HepG2 (cell line): ENCODE measurements around the gene WDR93. TPM values are rescaled to one million over a fixed set of nuclear protein-coding genes. Genes with fewer than 3 reads are reported as not detected.

Experiments
- AKAP8 ChIP-seq: sonication (generic); formaldehyde crosslinking; IDR thresholded peaks from 2 replicates; pipeline ENCODE4 v1.5.1; 2020; ENCODE audit warnings: mild to moderate bottlenecking, missing genetic modification reagents
- BCLAF1 ChIP-seq: fragments of 450-650 bp; IDR thresholded peaks from 2 replicates; pipeline ENCODE4 v1.6.1; 2017; ENCODE audit warnings: mild to moderate bottlenecking
- CBX5 ChIP-seq: sonication (generic); formaldehyde crosslinking; IDR thresholded peaks from 2 replicates; pipeline ENCODE4 v1.4.0; 2020; ENCODE audit warnings: missing genetic modification reagents, borderline replicate concordance
- CHD2 ChIP-seq: IDR thresholded peaks from 2 replicates; pipeline ENCODE4 v1.6.1; 2011; ENCODE audit warnings: low read depth, low read length, improper control_type of control experiment
- ELF3 ChIP-seq: IDR thresholded peaks from 2 replicates; pipeline ENCODE4 v1.6.1; 2016; ENCODE audit warnings: missing genetic modification reagents, missing compliant biosample characterization
- GABPA ChIP-seq, 2 experiments: IDR thresholded peaks; 2 replicates each; pipeline ENCODE4 v1.6.1; 2011 to 2016; ENCODE audit warnings: low read depth in 2 of 2, low read length in 1 of 2, missing biosample characterization in 1 of 2, missing genetic modification characterization in 1 of 2
- GABPB1 ChIP-seq: IDR thresholded peaks from 2 replicates; pipeline ENCODE4 v1.6.1; 2016; ENCODE audit warnings: mild to moderate bottlenecking, missing genetic modification reagents, moderate library complexity, missing compliant biosample characterization
- JUN ChIP-seq: sonication (generic); formaldehyde crosslinking; IDR thresholded peaks from 2 replicates; pipeline ENCODE4 v1.4.0; 2020; ENCODE audit warnings: mild to moderate bottlenecking, missing genetic modification reagents
- JUNB ChIP-seq: sonication (generic); formaldehyde crosslinking; IDR thresholded peaks from 2 replicates; pipeline ENCODE4 v1.8.0; 2022; ENCODE audit warnings: missing genetic modification reagents, mild to moderate bottlenecking, borderline replicate concordance
- KAT2B ChIP-seq: fragments of 150-350 bp; IDR thresholded peaks from 2 replicates; pipeline ENCODE4 v1.6.1; 2014; ENCODE audit warnings: low read depth, low read length, borderline replicate concordance
- MATR3 ChIP-seq: sonication (generic); formaldehyde crosslinking; IDR thresholded peaks from 2 replicates; pipeline ENCODE4 v1.4.0; 2020; ENCODE audit warnings: missing genetic modification reagents
- NR0B2 ChIP-seq: sonication (generic); formaldehyde crosslinking; IDR thresholded peaks from 2 replicates; pipeline ENCODE4 v1.4.0; 2020; ENCODE audit warnings: mild to moderate bottlenecking, missing genetic modification reagents
- RELA ChIP-seq: sonication (generic); formaldehyde crosslinking; IDR thresholded peaks from 2 replicates; pipeline ENCODE4 v1.4.0; 2020; ENCODE audit warnings: missing genetic modification reagents
- RXRA ChIP-seq: sonication (generic); formaldehyde crosslinking; IDR thresholded peaks from 2 replicates; pipeline ENCODE4 v1.5.1; 2020; ENCODE audit warnings: missing genetic modification reagents
- SNAI1 ChIP-seq: sonication (generic); formaldehyde crosslinking; IDR thresholded peaks from 2 replicates; pipeline ENCODE4 v1.5.0; 2020; ENCODE audit warnings: mild to moderate bottlenecking, missing genetic modification reagents, borderline replicate concordance
- TAF15 ChIP-seq: fragments of 200-400 bp; formaldehyde crosslinking; IDR thresholded peaks from one replicate; pipeline ENCODE4 v1.6.1; 2018; ENCODE audit warnings: mild to moderate bottlenecking, low read depth, low read length; ENCODE audit not compliant: poor library complexity, severe bottlenecking
- TSC22D2 ChIP-seq: sonication (generic); formaldehyde crosslinking; IDR thresholded peaks from 2 replicates; pipeline ENCODE4 v1.5.1; 2020; ENCODE audit warnings: missing genetic modification reagents, mild to moderate bottlenecking, borderline replicate concordance
- ZFP1 ChIP-seq: IDR thresholded peaks from 2 replicates; pipeline ENCODE4 v1.6.1; 2016
- ZNF24 ChIP-seq: fragments of 450-650 bp; IDR thresholded peaks from 2 replicates; pipeline ENCODE4 v1.6.1; 2017; ENCODE audit warnings: antibody characterized with exemption, mild to moderate bottlenecking
- ZNF264 ChIP-seq: sonication (generic); formaldehyde crosslinking; IDR thresholded peaks from 2 replicates; pipeline ENCODE4 v1.4.0; 2020; ENCODE audit warnings: missing genetic modification reagents
- ZNF468 ChIP-seq: sonication (generic); formaldehyde crosslinking; IDR thresholded peaks from 2 replicates; pipeline ENCODE4 v1.8.0; 2022; ENCODE audit warnings: mild to moderate bottlenecking, moderate library complexity, missing genetic modification reagents
- ZNF530 ChIP-seq: sonication (generic); formaldehyde crosslinking; IDR thresholded peaks from 2 replicates; pipeline ENCODE4 v1.5.0; 2020; ENCODE audit warnings: low read depth, mild to moderate bottlenecking, missing genetic modification reagents
- ZNF549 ChIP-seq: sonication (generic); formaldehyde crosslinking; IDR thresholded peaks from 2 replicates; pipeline ENCODE4 v1.5.0; 2020; ENCODE audit warnings: missing genetic modification reagents
- ZNF552 ChIP-seq: sonication (generic); formaldehyde crosslinking; IDR thresholded peaks from 2 replicates; pipeline ENCODE4 v1.9.0; 2022; ENCODE audit warnings: missing genetic modification reagents, mild to moderate bottlenecking, borderline replicate concordance
- ZNF792 ChIP-seq: IDR thresholded peaks from 2 replicates; pipeline ENCODE4 v1.6.1; 2016
- polyA plus RNA-seq, 8 experiments: library from polyadenylated mRNA; depleted of rRNA in 3 of 8; stranded (reverse) in 7 of 8; unstranded in 1 of 8; fragments of >200 nt; fragmentation: Illumina TruSeq in 4 of 8; extraction: Trizol in 4 of 8; gene quantifications; 2 replicates each; pipeline versions ENCODE4 v1.2.1 to v1.2.3, GENCODE V29; 2011 to 2016; ENCODE audit warnings: low read depth in 4 of 8, missing spikeins in 1 of 8, mixed read lengths in 1 of 8; ENCODE audit not compliant: insufficient read depth in 1 of 8
- total RNA-seq, 5 experiments: library from RNA; depleted of rRNA; stranded (reverse); fragments of >200 nt; fragmentation: Illumina TruSeq; extraction: Trizol; gene quantifications; 2 replicates each; pipeline ENCODE4 v1.2.3, GENCODE V29; 2016; ENCODE audit warnings: low read depth in 1 of 5
- TF ChIP-seq, protein P1 (sequence below): fragments of 450-650 bp; IDR thresholded peaks from 2 replicates; pipeline ENCODE4 v1.6.1; 2017
- TF ChIP-seq, protein P2 (sequence below): sonication (generic); formaldehyde crosslinking; IDR thresholded peaks from 2 replicates; pipeline ENCODE4 v1.5.1; 2020; ENCODE audit warnings: missing genetic modification reagents, mild to moderate bottlenecking, borderline replicate concordance

WDR93 gene
- total and polyA plus RNA-seq, 2 of the 13 experiments (the other 11 are each of a cell fraction or from before 2014, with no cell fraction given), result 0.07 TPM; not detected in 1

GRCh38 chr15:89776274-89777072 is 85.9 kb downstream of the WDR93 start, which contains the start of gene MESP2 (continued):
- TF ChIP-seq, protein P1, sequence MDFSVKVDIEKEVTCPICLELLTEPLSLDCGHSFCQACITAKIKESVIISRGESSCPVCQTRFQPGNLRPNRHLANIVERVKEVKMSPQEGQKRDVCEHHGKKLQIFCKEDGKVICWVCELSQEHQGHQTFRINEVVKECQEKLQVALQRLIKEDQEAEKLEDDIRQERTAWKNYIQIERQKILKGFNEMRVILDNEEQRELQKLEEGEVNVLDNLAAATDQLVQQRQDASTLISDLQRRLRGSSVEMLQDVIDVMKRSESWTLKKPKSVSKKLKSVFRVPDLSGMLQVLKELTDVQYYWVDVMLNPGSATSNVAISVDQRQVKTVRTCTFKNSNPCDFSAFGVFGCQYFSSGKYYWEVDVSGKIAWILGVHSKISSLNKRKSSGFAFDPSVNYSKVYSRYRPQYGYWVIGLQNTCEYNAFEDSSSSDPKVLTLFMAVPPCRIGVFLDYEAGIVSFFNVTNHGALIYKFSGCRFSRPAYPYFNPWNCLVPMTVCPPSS, result no peak
- peak; percentile 91; the same call in 1 of the 2 replicates for TF ChIP-seq TSC22D2 (CRISPR knock-in tag)
- peak; percentile 94 for TF ChIP-seq NR0B2 (CRISPR knock-in tag)
- TF ChIP-seq GABPA (IDR thresholded peaks at IDR 0.05; ENCODE audit: low read depth, low read length), result no peak
- TF ChIP-seq GABPA (CRISPR knock-in tag; IDR thresholded peaks at IDR 0.05; ENCODE audit: low read depth), result no peak
- peak; percentile 63; the same call in 1 of the 2 replicates for TF ChIP-seq GABPB1 (CRISPR knock-in tag)
- TF ChIP-seq ZNF264 (CRISPR knock-in tag), result no peak
- no peak for TF ChIP-seq TAF15
- no peak for TF ChIP-seq ZNF24
- TF ChIP-seq RELA (CRISPR knock-in tag), result no peak
- no peak; the same call in none of the 2 replicates for TF ChIP-seq ZNF792 (CRISPR knock-in tag)
- no peak for TF ChIP-seq AKAP8
- no peak for TF ChIP-seq JUN (CRISPR knock-in tag)
- no peak for TF ChIP-seq JUNB (CRISPR knock-in tag)
- TF ChIP-seq MATR3 (CRISPR knock-in tag), result no peak
- TF ChIP-seq BCLAF1, result no peak
- TF ChIP-seq CBX5 (CRISPR knock-in tag), result no peak
- TF ChIP-seq ZNF549, result no peak
- TF ChIP-seq ZNF552, result no peak
- no peak for TF ChIP-seq ZNF530
- TF ChIP-seq SNAI1 (CRISPR knock-in tag), result no peak
- TF ChIP-seq ZNF468 (CRISPR knock-in tag), result no peak
- no peak for TF ChIP-seq ZFP1 (CRISPR knock-in tag)
- TF ChIP-seq, protein P2, sequence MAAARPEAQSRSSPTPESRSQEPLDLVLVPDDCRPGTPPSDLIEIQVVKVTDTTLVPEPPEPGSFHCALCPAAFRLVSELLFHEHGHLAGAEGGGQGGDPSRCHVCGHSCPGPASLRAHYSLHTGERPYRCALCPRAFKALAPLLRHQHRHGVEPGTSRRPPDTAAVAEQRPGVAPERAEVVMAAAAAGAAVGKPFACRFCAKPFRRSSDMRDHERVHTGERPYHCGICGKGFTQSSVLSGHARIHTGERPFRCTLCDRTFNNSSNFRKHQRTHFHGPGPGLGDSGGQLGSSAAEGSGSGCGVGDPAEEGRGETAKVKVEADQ (CRISPR knock-in tag), result peak; percentile 67; the same call in 1 of the 2 replicates
- no peak for TF ChIP-seq KAT2B
- 0 out of 2 replicates have a peak, but pooled peaks have one; percentile 25 for TF ChIP-seq RXRA (CRISPR knock-in tag)
- TF ChIP-seq ELF3 (CRISPR knock-in tag), result peak; percentile 29; the same call in 1 of the 2 replicates
- TF ChIP-seq CHD2, result no peak
